GM23338 (cell line): Measurements from ENCODE around the gene NYAP2. TPM values are rescaled to one million over a fixed set of nuclear protein-coding genes. Genes with fewer than 3 reads are reported as not detected.

Experiments
- ATAC-seq: fragments of 200-7000 bp; cut with Tn5 transposase; 3 replicates; pipeline ENCODE4 v1.9.1; 2020
- DNase-seq: peaks from one replicate; pipeline ENCODE4 v3.0.0-alpha.2; 2015; ENCODE audit warnings: low spot score
- H2AFZ ChIP-seq: fragments of 200-600 bp; sonication (generic); 2 replicates; pipeline ENCODE4 v1.8.0; 2016; ENCODE audit warnings: antibody characterized with exemption, mild to moderate bottlenecking, moderate library complexity
- H3F3A ChIP-seq: fragments of 200-600 bp; sonication (generic); replicated peaks from 2 replicates; pipeline ENCODE4 v1.8.0; 2017; ENCODE audit warnings: antibody characterized with exemption, mixed run types, low read depth
- H3K27ac ChIP-seq: fragments of 200-600 bp; sonication (generic); 2 replicates; pipeline ENCODE4 v1.6.1; 2016; ENCODE audit warnings: low read depth
- H3K27me3 ChIP-seq: fragments of 200-600 bp; sonication (generic); 2 replicates; pipeline ENCODE4 v1.8.0; 2016; ENCODE audit warnings: mild to moderate bottlenecking, mixed run types, moderate library complexity; ENCODE audit not compliant: insufficient read depth
- H3K36me3 ChIP-seq: fragments of 200-600 bp; sonication (generic); 2 replicates; pipeline ENCODE4 v1.8.0; 2016; ENCODE audit warnings: mild to moderate bottlenecking; ENCODE audit not compliant: insufficient read depth
- H3K4me1 ChIP-seq: fragments of 200-600 bp; sonication (generic); 2 replicates; pipeline ENCODE4 v1.8.0; 2016; ENCODE audit warnings: mild to moderate bottlenecking, moderate library complexity; ENCODE audit not compliant: insufficient read depth
- H3K4me2 ChIP-seq: fragments of 200-600 bp; sonication (generic); 2 replicates; pipeline ENCODE4 v1.7.1; 2017; ENCODE audit warnings: mixed run types
- H3K4me3 ChIP-seq: fragments of 200-600 bp; sonication (generic); 2 replicates; pipeline ENCODE4 v1.6.1; 2016; ENCODE audit warnings: mixed run types
- H3K79me2 ChIP-seq: fragments of 200-600 bp; sonication (generic); replicated peaks from 2 replicates; pipeline ENCODE4 v1.8.0; 2017; ENCODE audit warnings: mild to moderate bottlenecking; ENCODE audit not compliant: insufficient read depth
- H3K9me2 ChIP-seq: fragments of 200-600 bp; sonication (generic); 2 replicates; pipeline ENCODE4 v1.8.0; 2017; ENCODE audit not compliant: insufficient read depth
- H4K20me1 ChIP-seq: fragments of 200-600 bp; sonication (generic); replicated peaks from 2 replicates; pipeline ENCODE4 v1.8.0; 2017; ENCODE audit warnings: mild to moderate bottlenecking; ENCODE audit not compliant: insufficient read depth
- H3K27ac Mint-ChIP-seq: 2 replicates; pipeline ENCODE4 v1.8.0; 2020; ENCODE audit warnings: inconsistent platforms, mild to moderate bottlenecking, moderate library complexity, mixed read lengths
- H3K27me3 Mint-ChIP-seq: 3 replicates; pipeline ENCODE4 v1.8.0; 2022; ENCODE audit warnings: low read depth, mild to moderate bottlenecking, moderate library complexity, mixed read lengths, inconsistent platforms; ENCODE audit not compliant: insufficient read depth, poor library complexity
- H3K36me3 Mint-ChIP-seq: 3 replicates; pipeline ENCODE4 v1.8.0; 2021; ENCODE audit warnings: low read depth, mild to moderate bottlenecking, inconsistent platforms, moderate library complexity, mixed read lengths
- H3K4me1 Mint-ChIP-seq: 3 replicates; pipeline ENCODE4 v1.8.0; 2020; ENCODE audit warnings: mild to moderate bottlenecking, inconsistent platforms, mixed read lengths
- H3K4me3 Mint-ChIP-seq: 3 replicates; pipeline ENCODE4 v1.8.0; 2021; ENCODE audit warnings: moderate library complexity, mild to moderate bottlenecking, inconsistent platforms, mixed read lengths
- H3K9me3 Mint-ChIP-seq: 3 replicates; pipeline ENCODE4 v1.8.0; 2020; ENCODE audit warnings: moderate library complexity, mild to moderate bottlenecking, inconsistent platforms, mixed read lengths
- CTCF ChIP-seq, 2 experiments: fragments of 200-600 bp in 1 of 2; sonication (generic) in 1 of 2; conservative IDR thresholded peaks; 2 replicates each; pipeline versions ENCODE4 v1.5.1 to v1.6.1; 2016 to 2017; ENCODE audit warnings: antibody characterized with exemption in 2 of 2, low read depth in 2 of 2, mild to moderate bottlenecking in 2 of 2, moderate library complexity in 1 of 2
- ETS1 ChIP-seq: IDR thresholded peaks from 2 replicates; pipeline ENCODE4 v1.6.1; 2016; ENCODE audit warnings: antibody characterized with exemption
- POLR2AphosphoS5 ChIP-seq: IDR thresholded peaks from 2 replicates; pipeline ENCODE4 v1.6.1; 2016; ENCODE audit warnings: antibody characterized with exemption, low read depth
- ZNF114 ChIP-seq: fragments of 250-450 bp; sonication (Bioruptor Pico); IDR thresholded peaks from 2 replicates; pipeline ENCODE4 v1.5.0; 2020; ENCODE audit warnings: mild to moderate bottlenecking, moderate library complexity
- ZNF331 ChIP-seq: fragments of 250-450 bp; sonication (Bioruptor Pico); IDR thresholded peaks from 2 replicates; pipeline ENCODE4 v1.5.0; 2020; ENCODE audit warnings: low read depth, mild to moderate bottlenecking, moderate library complexity
- ZNF462 ChIP-seq: fragments of 250-450 bp; sonication (Bioruptor Pico); IDR thresholded peaks from 2 replicates; pipeline ENCODE4 v1.5.0; 2020; ENCODE audit warnings: mild to moderate bottlenecking, moderate library complexity
- polyA plus RNA-seq: library from polyadenylated mRNA; unstranded; fragments of >200 nt; fragmentation: Nextera tagmentation; extraction: Ambion mirVana; gene quantifications from 2 replicates; pipeline ENCODE4 v1.2.1, GENCODE V29; 2016
- total RNA-seq: library from RNA; depleted of rRNA; stranded (reverse); fragments of >200 nt; shearing (Covaris generic); gene quantifications from 2 replicates; pipeline ENCODE4 v1.2.3, GENCODE V29; 2014
- TF ChIP-seq, protein P1 (sequence below): IDR thresholded peaks from one replicate; pipeline ENCODE4 v1.6.1; 2018; ENCODE audit warnings: antibody characterized with exemption; ENCODE audit not compliant: unreplicated experiment

The NYAP2 gene
- total and polyA plus RNA-seq, 2 experiments from 2014 or later: not detected

- no peak overlapping the region for H3K27ac ChIP-seq
- no peaks in the 10 kb centered on the region for H3K4me1 ChIP-seq
- Mint-ChIP-seq H3K4me3 (no peak overlapping the region), H3K36me3 (no peaks in the 10 kb centered on the region), H3K27ac (no peak overlapping the region), H3K27me3 (no peaks in the 10 kb centered on the region), H3K4me1 (peaks cover 3% of the 10 kb centered on the region), H3K9me3 (no peaks in the 10 kb centered on the region)
- no peaks in the 10 kb centered on the region; the same call in 1 of the 2 replicates for H3K27me3 ChIP-seq
- TF ChIP-seq CTCF (conservative IDR thresholded peaks at IDR 0.05; ENCODE audit: low read depth in 2 of 2) (no peak), ZNF331 (CRISPR knock-in tag) (no peak), ETS1 (no peak), ZNF462 (CRISPR knock-in tag) (no peak), POLR2AphosphoS5 (no peak), ZNF114 (CRISPR knock-in tag) (no peak)
- TF ChIP-seq, protein P1, sequence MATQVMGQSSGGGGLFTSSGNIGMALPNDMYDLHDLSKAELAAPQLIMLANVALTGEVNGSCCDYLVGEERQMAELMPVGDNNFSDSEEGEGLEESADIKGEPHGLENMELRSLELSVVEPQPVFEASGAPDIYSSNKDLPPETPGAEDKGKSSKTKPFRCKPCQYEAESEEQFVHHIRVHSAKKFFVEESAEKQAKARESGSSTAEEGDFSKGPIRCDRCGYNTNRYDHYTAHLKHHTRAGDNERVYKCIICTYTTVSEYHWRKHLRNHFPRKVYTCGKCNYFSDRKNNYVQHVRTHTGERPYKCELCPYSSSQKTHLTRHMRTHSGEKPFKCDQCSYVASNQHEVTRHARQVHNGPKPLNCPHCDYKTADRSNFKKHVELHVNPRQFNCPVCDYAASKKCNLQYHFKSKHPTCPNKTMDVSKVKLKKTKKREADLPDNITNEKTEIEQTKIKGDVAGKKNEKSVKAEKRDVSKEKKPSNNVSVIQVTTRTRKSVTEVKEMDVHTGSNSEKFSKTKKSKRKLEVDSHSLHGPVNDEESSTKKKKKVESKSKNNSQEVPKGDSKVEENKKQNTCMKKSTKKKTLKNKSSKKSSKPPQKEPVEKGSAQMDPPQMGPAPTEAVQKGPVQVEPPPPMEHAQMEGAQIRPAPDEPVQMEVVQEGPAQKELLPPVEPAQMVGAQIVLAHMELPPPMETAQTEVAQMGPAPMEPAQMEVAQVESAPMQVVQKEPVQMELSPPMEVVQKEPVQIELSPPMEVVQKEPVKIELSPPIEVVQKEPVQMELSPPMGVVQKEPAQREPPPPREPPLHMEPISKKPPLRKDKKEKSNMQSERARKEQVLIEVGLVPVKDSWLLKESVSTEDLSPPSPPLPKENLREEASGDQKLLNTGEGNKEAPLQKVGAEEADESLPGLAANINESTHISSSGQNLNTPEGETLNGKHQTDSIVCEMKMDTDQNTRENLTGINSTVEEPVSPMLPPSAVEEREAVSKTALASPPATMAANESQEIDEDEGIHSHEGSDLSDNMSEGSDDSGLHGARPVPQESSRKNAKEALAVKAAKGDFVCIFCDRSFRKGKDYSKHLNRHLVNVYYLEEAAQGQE: no peak
- no peak overlapping the region for H2AFZ ChIP-seq
- no peaks in the 10 kb centered on the region for H3K79me2 ChIP-seq
- H3K4me2 ChIP-seq: no peak overlapping the region
- no peaks in the 10 kb centered on the region for H3K36me3 ChIP-seq
- ATAC-seq (no peak), DNase-seq (no peak)
- no peak overlapping the region for H3K4me3 ChIP-seq
- no peaks in the 10 kb centered on the region for H4K20me1 ChIP-seq
- H3K9me2 ChIP-seq: peaks cover 16% of the 10 kb centered on the region; the same call in 1 of the 2 replicates
- no peaks in the 10 kb centered on the region for H3F3A ChIP-seq
Measured at GRCh38 chr2:225472161-225472560, 72.7 kb downstream of the NYAP2 start.
